ENCODE measurements around the gene UGT1A1.

Gene UGT1A1

GRCh38 chr2:233798335-233799086, 38.4 kb downstream of the UGT1A1 start:
- no peak for DNase-seq (ENCODE audit: low spot score)

GRCh38 chr2:233799087-233799665, 39.1 kb downstream of the UGT1A1 start:
- no peak for DNase-seq (ENCODE audit: low spot score)

- DNase-seq (ENCODE audit: low spot score): no peak
Measured at GRCh38 chr2:233799716-233800115, 39.6 kb downstream of the UGT1A1 start.

- no peak for DNase-seq (ENCODE audit: low spot score)
Measured at GRCh38 chr2:233800208-233800607, 40.1 kb downstream of the UGT1A1 start.

- no peak for DNase-seq (ENCODE audit: low spot score)
Measured at GRCh38 chr2:233801357-233802131, 41.5 kb downstream of the UGT1A1 start.

GRCh38 chr2:233802132-233802815, 42.2 kb downstream of the UGT1A1 start:
- no peak for DNase-seq (ENCODE audit: low spot score)

GRCh38 chr2:233803292-233803911, 43.3 kb downstream of the UGT1A1 start:
- no peak for DNase-seq (ENCODE audit: low spot score)

GRCh38 chr2:233803994-233804393, 43.9 kb downstream of the UGT1A1 start:
- no peak for DNase-seq (ENCODE audit: low spot score)

GRCh38 chr2:233807215-233807865, 47.3 kb downstream of the UGT1A1 start:
- no peak for DNase-seq (ENCODE audit: low spot score)

GRCh38 chr2:233807966-233808935, 48.2 kb downstream of the UGT1A1 start:
- DNase-seq (ENCODE audit: low spot score): no peak

GRCh38 chr2:233810385-233810784, 50.3 kb downstream of the UGT1A1 start:
- DNase-seq (ENCODE audit: low spot score): no peak

GRCh38 chr2:233811087-233811486, 51.0 kb downstream of the UGT1A1 start:
- no peak for DNase-seq (ENCODE audit: low spot score)

- no peak for DNase-seq (ENCODE audit: low spot score)
Measured at GRCh38 chr2:233811732-233812131, 51.7 kb downstream of the UGT1A1 start.

GRCh38 chr2:233813236-233814055, 53.4 kb downstream of the UGT1A1 start:
- DNase-seq (ENCODE audit: low spot score): no peak

GRCh38 chr2:233814056-233814835, 54.2 kb downstream of the UGT1A1 start:
- DNase-seq (ENCODE audit: low spot score): peak; percentile 75

- DNase-seq (ENCODE audit: low spot score): no peak
Measured at GRCh38 chr2:233815861-233816260, 55.8 kb downstream of the UGT1A1 start.

GRCh38 chr2:233816334-233816733, 56.3 kb downstream of the UGT1A1 start:
- no peak for DNase-seq (ENCODE audit: low spot score)

- DNase-seq (ENCODE audit: low spot score): no peak
Measured at GRCh38 chr2:233816771-233817170, 56.7 kb downstream of the UGT1A1 start.

Measured in iPS-NIHi11 (cell line).